NCI-H1048 (cell line): ENCODE measurements around the gene ZNF335.

Experiments
- DNase-seq: peaks from one replicate; lab custom pipeline; 2025; lab: John Stamatoyannopoulos, UW

The ZNF335 gene

DNA sequence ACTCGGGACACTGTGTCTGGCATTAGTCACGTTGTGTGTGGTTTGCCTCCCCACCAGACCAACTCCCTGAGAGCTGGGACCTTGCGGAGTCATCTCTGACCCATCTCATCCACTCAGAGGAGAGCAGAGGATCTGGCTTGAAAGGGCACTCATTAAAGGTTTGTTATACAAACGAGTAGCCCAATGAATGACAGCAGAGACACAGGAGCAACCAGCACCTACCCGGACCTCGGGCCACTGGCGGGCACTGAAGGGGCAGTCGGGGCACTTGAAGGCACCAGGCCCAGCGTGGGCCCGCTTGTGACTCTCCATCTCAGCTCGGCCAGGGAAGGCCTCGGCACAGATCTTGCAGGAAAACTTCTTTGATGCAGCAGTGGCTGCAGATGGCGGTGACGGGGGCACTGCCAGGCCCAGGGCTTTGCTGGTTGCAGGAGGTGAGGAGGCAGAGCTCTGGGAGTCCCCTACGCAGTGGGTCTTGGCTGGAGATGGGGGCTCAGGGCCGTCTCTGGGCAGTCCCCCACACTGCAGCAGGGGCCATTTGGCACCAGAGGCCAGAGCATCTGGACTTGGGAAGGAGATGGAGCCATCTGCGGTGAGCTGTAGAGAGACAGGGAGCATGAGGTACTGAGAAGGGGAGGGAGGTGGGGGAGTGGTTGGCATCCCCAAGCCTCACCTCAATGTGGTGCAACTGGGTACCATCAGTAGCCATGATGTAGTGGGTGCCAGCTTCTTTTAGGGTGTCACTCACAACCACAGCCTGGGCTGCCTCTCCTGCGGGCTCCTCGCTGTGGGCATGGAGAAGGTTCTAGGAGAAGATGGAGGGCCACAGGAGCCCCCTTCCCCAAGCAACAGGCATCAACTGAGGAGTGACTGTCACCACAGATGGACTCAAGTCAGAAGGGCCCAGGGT is 19.8 kb downstream of the ZNF335 start:
- no peak for DNase-seq

DNA sequence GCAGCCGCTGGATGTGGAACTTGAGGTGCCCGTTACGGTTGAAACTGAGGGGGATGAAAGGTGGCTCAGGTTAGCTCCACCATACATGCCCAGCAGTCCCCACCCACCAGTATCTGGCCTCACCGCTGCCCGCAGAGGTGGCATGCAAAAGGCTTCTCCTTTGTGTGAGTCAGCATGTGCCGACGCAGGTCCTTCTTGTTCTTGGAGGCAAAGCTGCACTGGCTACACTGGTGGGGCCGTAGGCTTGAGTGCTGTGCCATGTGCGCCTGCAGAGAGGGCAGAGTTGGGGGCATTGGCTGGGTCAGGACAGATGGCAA is 21.7 kb downstream of the ZNF335 start:
- DNase-seq, result no peak

GRCh38 chr20:45949542-45950329 is 22.3 kb downstream of the ZNF335 start:
- DNase-seq, result no peak

DNA sequence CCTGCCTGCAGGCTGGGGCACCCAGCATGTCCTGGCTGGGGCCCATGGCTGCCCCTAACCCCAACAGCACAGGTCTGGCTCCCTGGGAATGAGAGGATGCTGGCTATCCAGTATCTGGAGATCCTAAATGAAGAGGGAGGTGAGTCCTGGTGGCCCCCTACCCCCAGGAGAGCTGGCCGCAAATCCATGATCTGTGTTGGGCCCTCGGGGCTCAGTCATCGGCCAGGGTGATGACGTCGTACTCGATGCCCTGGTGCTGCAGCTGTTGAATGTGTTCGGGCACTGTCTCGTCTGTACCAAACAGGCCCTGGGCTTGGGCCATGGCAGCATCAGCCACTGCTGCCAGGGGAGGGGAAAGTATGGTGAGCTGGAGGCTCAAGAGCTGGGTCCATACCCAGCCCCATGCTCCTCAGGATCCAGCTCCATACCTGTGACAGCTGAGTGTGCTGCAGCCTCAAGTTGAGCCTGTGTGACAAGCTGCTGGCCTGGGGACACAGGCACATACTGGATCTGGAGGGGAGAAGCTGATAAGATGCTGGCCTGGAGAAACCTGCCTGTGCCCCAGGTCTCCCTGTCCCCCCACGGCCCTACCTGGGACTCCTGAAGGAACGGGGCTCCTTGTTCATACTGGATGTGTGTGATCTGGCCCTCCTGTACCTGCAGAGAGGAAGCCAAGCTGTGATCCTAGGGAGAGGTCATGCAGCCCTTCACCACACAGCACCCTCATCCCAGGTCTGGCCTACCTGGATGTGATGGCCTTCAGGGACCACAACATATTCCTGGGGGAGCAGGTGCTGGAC is 23.1 kb downstream of the ZNF335 start:
- no peak for DNase-seq

DNA sequence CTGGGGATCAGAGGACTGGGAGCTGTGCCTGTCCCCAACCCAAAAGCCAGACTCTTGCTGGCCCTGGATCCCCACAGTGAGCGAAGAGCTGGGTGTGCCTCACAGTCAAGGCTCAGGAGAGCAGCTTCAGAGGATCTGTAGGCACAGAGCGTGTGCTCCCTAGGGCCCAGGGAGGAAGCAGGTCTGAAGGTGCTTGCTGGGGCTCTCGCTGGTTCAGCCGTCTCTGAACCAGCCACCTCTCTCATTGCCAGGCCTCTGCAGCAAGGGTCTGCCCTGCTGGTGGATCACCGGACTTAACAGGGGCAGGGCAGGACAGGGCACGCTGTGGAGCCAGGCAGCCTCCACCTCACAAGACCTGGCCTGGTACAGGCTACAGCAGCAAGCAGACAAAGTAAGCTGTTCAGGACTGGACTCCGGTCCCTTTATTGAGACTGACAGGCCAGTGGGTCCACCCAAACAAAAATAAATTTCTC is 23.7 kb downstream of the ZNF335 start:
- DNase-seq, result no peak

- no peak for DNase-seq
These were observed 24.7 kb downstream of the ZNF335 start for GRCh38 chr20:45947110-45947866.

GRCh38 chr20:45946149-45946970 is 25.6 kb downstream of the ZNF335 start:
- no peak for DNase-seq

GRCh38 chr20:45945678-45946148 is 26.3 kb downstream of the ZNF335 start:
- DNase-seq, result no peak

DNA sequence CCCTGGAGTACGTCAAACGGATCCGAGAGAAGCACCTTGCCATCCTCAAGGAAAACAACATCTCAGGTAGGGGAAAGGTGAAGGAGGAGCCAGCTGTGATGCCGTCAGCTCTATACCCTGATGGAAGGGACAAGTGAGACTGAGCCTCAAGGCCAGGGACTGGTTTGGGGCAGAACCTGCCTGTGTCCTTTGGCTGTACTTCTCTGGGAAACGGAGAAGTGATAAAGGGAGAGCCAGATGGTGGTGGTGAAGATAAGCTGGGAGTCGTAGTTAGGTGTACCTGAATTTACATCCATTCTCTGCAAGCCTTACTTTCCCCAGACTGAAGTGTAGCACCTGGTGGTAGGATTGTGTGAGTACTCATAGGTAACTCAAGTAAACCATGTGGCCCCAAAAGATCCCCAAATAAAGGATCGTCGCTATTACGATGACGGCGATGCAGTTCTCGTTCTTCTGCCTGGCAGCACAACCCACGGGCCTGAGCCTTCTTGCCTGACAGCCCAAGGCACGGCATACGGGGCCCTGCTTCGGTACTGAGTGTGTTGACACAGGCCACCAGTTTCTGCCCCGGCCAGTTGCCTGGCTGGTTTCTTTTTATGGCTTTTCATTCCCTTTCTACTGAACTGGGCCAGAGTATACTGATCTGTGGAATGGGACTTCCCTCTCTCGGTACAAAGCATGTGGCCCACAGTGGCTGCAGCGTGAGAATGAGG is 26.9 kb downstream of the ZNF335 start:
- no peak for DNase-seq

GRCh38 chr20:45944151-45944964 is 27.6 kb downstream of the ZNF335 start:
- no peak for DNase-seq

GRCh38 chr20:45943613-45944012 is 28.4 kb downstream of the ZNF335 start:
- DNase-seq, result no peak

- no peak for DNase-seq
These were observed 31.5 kb downstream of the ZNF335 start for GRCh38 chr20:45940469-45940868.

DNA sequence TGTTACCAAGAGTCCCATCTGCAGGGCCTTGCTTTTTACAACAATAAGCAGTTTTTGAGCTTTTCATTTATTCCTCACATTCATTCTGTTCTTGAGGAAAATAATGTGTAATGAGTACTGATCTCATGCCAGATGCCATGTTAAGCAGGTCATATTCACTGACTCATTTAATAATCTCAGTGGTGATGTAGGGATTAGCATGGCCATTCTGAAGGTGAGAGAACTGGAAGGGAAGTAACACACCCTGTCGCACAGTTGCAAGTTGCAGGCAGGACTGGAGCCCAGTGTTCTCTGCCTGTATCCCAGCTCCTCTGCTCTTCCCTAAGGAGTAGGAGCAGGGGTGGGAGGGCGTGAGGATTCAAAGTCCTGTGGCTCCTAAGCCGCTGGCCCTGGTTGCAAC is 31.9 kb downstream of the ZNF335 start:
- no peak for DNase-seq

DNA sequence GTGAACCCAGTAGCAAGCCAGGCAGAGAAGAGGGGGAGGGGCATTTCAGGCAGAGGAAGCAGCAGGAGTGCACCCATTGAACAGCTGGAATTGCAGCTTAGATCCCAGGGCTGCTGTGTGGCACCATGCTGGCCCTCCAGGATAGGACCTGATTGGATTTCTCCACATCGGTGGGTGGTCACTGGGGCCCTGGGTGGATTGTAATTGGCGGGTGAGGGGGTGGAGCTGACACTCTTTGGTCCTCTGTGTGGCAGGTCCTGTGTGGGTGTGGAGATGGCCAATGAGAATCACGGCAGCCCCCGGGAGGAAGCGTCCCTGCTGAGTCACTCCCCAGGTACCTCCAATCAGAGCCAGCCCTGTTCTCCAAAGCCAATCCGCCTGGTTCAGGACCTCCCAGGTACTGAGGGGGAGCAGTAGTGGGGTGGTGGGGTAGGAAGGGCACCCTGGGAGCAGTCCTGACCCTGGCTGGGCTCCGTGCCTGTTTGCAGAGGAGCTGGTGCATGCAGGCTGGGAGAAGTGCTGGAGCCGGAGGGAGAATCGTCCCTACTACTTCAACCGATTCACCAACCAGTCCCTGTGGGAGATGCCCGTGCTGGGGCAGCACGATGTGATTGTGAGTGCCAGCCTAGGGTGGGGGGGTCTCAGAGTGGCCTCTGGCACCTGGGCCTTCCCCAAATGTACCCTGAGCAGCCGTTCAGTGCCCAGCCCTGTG is 33.1 kb downstream of the ZNF335 start:
- DNase-seq, result no peak

- DNase-seq, result no peak
These were observed 34.2 kb downstream of the ZNF335 start for GRCh38 chr20:45937765-45938164.

DNA sequence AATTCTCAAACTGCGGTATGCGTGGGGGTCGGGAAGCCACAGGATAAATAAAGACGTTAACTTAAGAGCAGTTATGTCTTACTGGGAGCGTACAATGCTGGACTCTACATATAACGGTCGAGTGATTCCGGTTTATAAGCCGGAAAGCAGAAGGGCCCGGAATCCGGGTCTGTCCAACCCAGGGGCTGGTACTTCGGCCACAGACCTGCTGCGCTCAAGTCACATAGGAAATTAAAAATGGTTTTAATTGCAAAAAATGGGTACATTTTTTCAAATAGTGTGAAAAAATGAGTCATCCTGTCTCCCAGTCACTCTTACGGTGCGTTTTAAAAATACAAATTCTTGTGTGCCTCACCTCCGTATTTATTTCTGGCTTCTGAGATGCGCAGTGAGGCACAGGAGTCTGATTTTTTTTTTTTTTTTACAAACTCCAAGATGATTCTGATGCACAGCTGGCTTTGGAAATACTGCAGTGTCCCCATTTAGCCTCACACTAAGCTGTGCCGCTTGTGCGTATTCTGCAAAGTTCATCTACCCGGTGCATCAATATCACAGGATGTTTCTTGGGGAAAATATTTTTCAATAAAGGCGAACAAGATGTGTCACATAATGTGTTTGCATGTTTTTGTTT is 36.5 kb downstream of the ZNF335 start:
- no peak for DNase-seq

DNA sequence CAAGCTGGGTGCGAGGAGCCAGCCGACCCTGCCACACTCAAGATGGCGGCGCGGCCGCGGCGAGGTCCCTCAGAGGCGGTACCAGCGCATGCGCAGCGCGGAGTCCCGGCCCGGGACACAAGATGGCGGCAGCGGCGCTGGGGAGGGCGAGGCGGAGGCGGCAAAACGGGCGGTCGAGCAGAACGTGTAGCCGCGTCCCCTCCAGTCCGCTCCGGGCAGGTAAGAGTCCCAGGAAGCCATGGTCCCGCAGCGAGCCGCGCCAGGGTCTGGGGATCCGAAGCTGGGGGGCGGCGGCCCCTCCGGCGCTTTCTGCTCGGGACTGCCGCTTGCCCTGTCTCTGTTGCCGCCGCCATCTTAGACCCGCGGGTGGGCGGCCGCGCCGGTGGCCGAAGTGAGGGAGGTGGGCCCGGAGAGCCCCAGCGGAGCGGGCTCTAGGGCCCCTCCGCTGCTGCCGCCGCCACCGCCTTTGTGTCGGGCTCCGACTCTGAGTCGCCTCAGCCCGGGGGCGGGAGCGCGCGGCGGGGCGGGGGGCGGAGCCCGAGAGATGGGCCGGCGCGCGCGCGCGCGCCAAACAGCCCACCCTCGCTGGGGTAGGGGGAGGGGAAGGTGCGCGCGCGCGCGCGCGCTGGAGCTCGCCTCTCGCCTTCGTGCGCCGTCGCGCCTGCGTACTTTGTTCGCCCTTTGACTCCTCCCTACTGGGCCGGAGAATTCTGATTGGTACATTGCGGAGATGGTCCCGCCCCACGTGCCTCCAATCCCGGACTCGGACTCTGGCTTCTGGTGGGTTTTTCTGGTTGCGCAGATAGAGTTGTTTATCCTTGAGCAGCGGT is 37.2 kb downstream of the ZNF335 start, which contains the start of gene PCIF1:
TSS of gene PCIF1 (plus strand) at position 98 of the 830 bp plus-strand sequence. CDS start 4,317 bp downstream, outside the sequence.
- DNase-seq, result peak; percentile 90
